HG03378 (cell line): ENCODE data around the gene VPS18.

Source experiments
- ATAC-seq: cut with Tn5 transposase; IDR thresholded peaks from one replicate; pipeline ENCODE4 v1.9.1; 2021; ENCODE audit warnings: mild to moderate bottlenecking, moderate library complexity; ENCODE audit not compliant: unreplicated experiment

Gene VPS18

DNA sequence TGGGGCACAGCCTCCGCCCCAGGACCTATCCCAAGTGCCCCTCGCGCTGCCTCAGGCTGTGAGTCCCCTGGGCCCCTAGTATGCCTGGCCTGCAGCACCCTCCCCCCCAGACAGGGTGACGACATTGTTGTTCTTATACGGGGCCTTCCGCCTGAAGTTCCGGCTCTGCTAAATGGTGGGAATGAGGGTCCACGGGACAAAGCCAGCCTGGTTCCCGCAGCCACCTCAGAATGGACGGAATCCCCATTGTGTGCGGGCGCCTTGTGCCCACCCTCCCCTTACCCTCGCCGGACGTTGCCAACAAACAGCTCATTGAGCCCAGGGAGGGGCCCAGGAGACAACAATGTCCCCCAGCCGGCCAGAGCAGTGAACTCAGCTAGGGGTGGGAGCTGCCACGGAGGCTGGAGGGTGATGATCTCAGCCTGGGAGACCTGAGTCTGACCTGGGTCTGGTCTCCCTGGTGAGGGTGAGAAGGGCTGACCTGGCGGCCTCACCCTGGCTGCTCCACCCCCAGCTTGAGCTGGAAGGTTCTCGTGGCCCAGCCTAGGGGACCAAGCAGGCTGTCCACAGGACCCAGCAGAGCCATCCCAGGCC lies 24.6 kb downstream of the VPS18 start:
- no peak for ATAC-seq

DNA sequence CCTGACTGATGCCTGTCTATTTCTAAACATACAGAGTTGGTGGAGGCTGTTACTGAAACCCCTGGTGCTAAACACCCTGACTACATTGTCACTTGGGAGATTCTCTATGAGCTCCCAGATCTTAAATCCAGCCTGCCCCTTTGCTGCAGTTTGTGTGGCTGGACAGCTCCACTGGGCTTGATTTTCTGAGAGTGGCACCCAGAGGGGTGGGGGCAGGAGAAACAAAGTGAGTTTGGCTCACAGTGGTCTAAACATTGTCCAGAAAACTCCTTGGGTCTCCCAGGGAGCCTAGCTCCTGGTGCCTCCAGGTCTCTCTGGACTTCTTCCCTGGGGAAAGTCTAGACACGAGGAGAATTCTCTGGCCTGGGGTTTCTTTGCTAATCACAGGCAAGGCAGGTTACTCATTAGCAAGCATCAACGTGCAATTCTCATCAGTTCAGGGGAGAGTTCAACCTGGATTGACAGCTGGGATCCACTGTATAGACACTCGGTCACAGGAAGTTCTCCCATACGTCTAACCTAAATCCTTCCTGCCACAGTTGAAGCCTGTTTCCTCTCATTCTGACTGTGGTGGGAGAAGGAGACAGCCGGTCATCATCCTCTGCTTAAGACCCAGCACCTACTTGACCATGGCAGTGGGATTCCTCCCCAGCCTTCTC lies 27.8 kb downstream of the VPS18 start:
- no peak for ATAC-seq

DNA sequence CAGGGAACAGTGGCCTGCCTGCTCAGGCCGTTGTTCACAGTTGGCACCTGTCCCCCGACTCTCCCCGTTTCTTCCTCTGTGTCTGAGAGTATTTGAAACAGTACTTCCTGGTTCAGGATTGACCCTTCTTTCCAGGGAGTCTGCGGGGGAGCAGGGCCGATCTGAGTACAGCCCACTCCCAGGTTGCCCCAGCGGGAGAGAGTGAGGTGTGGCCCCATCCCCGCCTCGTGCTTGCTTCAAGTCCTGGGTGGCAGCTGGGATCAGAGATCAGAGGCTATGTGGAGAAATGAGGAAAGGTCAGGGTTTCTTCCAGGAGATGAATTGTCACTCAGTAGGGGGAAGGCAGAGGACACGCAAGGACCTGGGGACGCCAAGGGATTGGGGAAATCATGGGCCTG lies 28.4 kb downstream of the VPS18 start:
- ATAC-seq, result no peak

DNA sequence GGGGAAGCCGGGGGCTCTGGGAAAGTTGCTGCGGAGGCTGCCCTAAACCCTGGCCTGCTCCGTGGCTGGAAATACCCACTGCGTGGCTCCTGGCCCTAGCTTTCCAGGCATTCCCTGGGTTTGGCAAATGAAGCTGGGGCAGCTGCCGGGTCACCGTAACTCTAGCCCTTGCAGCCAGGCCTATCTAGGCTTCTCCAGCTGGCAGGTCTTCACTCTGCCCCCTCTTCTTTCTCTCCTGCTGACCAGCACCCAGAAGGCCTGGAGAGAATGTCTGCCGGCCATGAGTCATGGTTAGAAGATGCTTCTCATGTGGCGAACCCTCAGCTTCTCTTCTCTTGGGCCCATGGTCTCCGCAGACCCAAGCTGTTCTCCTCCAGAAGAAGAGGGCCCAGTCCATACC lies 29.3 kb downstream of the VPS18 start:
- ATAC-seq, result no peak

DNA sequence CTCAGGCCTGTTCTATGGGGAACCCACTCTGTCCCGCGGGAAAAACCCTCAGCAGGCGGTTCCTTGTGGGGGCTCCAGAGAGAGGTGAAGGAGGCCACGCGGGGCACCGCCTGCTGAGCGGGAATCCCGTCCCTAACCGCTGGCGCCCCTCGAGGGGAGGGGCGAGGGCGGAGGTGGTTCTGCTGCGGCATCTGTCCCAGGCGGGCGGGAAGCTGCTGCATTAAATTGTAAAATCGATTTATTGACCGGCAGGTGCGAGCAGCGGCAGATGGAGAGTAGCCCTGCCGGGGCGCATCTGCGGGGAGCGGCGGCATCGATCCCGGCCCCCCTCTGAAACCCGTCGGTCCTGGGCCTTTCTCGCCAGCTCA lies 31.2 kb downstream of the VPS18 start:
- no peak for ATAC-seq

DNA sequence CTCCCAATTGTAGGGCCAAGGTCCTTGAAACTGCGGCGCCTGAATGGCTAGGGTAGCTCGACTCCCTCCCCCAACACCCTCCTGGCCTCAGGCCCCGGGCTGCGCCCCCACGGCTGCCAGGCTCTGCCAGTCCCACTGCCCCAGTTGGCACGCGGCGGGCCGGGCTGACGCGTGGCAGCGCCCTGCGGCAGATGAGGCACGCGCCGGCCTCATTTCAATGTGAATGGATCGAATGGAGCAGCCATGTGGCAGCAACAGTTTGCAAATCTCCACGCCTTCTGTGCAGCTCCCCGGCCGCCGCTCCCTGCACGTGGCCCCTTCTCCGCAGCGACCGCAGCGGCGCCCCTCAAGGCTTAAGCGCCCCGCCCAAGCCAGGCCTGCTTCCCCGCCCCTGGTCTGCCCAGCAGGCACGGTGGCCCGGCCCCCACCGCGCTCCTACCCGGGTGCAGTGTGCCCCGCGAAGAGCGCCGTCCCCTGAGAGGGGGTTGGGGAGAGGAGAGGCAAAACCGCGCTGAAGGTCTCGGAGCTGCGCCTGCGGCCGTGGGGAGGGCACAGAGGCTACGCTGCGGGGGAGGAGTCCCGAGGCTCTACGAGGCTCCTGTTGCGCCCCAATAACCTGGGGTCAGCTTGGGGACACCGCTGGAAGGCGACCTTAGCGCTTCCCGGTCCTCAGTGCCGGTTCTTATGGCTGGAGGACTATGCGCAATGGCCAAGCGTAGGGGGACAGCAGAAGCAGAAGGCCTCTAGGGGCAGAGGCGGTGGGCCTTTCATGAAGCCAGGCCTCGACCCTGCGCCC lies 31.8 kb downstream of the VPS18 start:
- ATAC-seq, result no peak

DNA sequence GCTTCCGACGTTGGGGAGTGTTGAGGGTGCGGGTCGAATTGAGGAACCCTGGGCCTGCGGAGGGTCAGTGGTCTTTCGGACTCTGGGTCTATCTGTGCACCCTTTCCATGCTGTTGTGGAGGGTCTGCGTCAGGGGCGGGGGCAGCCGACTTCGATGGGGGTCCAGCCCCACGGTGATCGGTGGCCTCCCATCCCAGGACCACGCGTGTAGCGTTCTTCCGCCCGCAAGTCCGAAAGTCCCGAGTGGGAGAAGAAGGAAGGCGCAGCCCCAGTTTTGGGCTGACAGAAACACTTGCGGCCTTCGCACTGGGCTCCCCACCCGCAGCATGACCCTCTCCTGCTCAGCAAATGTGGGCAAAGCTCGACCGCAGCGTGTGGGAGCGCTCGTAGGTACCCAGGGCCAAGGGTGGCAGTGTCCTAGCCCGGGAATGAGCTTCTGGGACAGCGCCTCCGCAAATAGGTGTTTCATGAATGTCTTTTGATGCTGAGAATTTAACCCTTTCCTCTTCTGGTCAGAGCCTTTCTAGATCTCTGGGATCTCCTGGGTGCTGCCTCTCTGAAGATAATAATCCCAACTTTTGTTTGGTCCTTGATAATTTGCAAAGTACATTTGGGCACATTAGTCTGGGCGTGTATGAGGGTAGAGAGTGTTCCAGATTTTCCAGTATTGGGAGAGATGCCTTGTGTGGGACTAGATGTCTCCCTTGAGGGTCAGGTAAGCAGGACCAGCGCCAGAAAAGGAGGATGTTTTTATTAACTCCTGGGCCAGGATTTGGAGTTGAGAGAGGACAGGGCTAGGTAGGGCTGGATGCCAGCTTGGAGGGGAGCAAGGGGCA lies 32.6 kb downstream of the VPS18 start:
- ATAC-seq, result no peak

DNA sequence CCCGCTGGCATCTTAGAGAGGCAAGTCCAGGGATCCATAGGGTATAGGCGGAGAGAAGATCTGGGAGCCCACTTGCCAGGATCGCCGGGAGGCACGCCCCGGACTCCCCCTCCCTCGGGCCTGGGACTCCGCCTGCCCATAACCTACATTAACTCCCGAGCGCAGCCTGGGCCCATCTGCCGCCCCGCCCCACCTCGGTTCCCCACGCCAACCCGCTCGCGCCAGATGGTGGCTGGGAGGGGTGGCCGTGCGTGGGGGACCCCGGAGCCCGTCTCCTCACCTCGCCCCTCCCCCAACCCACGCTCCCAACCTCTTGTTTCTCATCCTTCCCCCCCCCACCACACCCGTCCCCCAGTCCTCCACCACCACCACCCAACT lies 33.2 kb downstream of the VPS18 start:
- ATAC-seq, result no peak

DNA sequence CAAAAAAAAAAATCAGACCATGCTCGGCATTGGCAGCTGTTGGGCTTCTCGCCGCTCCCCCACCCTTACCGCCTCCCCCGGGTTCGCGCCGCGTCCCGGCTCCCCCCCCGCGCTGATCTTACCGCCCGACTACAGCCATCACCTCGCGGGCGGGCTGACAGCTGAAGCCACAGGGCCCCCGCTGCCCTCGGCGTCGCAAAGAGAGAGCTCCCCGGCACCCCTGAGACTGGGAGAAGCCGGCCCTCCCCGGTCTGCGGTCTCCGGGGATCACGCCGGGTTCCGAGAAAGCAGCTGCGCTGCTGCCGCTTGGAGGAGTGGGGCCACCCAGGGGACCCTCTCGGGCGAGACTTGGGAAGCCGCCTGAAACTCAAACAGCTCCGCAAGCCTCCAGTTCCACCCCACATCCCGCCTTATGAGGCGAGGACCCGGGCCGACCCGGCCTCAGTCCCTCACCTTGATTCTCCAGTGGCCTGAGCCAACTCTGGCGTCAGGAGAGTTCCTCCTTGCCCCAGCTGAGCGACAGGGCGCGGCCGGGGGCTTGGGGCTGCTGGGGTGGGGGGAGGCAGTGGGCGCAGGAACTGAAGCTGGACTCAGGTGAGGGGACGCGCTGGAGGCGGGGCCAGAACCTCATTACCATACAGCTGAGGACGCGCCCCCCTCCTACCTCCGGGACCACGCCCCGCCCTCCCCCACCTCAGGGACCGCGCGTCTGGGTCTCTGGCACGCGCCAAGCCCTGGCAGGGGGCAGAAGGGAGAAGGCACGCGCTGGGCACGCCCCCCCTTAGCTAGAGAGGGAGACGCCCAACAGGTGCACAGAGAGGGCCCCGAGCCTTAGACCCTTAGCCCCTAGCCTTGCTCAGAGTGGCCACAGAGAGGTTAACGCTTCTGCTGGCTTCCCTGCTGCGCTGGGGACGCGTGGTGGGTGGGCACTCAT lies 33.9 kb downstream of the VPS18 start:
- ATAC-seq, result no peak

DNA sequence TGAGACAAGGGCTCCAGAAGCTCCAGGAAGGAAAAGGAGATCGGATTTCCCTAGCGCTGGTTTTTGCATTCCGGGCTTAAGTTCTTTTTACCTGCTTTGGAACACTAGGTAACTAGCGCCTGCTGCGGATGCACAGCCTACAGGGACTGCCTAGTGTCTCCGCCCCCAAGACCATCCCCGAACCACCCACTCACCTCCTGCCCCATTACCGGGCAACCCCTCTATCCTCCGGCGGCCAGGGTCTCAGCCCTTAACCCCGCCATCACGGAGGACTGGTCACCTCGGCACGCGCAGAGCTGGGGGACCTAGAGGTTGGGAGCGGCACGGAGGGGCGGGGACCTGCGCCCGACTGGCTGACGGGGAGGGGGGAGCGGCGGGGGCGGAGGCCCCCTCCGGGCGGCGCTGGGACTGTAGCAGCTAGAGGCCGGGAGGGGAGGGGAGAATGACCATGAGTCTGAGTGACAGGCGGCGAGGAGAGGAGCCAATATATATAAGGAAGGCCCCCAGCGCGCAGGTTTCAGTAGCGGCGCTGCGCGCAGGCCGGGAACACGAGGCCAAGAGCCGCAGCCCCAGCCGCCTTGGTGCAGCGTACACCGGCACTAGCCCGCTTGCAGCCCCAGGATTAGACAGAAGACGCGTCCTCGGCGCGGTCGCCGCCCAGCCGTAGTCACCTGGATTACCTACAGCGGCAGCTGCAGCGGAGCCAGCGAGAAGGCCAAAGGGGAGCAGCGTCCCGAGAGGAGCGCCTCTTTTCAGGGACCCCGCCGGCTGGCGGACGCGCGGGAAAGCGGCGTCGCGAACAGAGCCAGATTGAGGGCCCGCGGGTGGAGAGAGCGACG lies 34.8 kb downstream of the VPS18 start, which contains the start of gene DLL4:
TSS of gene DLL4 (plus strand) at position 520 of the 839 bp plus-strand sequence. CDS start 329 bp downstream, outside the sequence.
- no peak for ATAC-seq

DNA sequence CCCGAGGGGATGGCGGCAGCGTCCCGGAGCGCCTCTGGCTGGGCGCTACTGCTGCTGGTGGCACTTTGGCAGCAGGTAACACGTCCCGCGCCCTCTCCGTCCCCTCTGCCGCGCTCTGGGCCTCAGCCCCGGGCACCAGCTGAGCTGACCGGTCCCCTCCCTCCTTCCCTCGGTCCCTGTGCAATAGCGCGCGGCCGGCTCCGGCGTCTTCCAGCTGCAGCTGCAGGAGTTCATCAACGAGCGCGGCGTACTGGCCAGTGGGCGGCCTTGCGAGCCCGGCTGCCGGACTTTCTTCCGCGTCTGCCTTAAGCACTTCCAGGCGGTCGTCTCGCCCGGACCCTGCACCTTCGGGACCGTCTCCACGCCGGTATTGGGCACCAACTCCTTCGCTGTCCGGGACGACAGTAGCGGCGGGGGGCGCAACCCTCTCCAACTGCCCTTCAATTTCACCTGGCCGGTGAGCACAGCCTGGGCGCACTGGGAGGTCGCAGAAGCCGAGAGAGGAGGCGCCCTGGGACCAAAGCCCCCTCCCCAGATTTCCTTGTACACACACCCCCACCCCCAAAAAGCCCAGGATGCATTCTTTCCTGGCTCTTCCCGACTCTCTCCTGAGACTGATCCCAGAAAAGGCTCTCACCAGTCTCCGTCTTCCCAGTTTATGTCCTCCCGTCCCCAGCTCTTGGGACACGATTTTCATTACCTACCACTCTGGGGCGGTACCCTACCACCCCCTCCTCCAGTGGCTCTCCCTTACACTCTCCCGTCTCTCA lies 35.6 kb downstream of the VPS18 start:
- no peak for ATAC-seq

DNA sequence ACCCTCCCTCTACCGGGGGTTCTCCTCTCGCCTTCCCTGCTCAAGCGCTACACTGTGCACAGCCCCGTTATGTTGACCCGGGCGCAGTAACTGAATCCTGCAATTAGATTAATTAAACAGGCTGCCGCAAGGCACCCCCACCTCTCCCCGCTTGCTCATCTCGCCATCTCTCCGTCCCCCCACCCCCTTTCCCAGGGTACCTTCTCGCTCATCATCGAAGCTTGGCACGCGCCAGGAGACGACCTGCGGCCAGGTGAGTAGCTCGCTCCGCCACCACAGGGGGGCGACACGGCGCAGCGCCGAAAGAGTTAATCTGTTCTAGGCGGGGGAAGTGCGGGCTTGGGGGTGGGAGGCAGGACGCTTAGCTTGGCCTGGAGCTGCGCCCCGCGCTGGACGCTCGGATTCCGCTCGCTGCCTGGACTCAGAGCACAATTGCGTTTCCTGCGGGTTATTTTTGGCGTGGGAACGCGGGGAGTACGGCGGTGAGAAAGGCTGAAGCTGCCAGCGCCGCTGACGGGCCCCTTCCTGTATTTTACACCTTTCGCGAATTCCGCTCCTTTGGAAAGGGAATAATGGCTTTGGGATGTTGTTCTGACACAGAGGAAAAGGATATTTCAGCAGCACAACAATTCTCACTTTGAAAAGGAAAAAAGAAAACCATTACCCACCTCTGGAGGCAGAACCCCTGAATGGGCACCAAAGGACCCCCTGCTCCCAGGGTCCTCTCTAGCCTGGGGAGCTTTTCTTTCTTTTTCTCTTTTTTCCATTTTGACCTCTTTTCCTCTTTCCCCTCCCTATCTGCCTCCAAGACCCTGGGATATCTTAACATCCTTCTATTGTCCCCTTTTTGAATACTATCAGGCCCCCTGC lies 36.4 kb downstream of the VPS18 start:
- no peak for ATAC-seq

DNA sequence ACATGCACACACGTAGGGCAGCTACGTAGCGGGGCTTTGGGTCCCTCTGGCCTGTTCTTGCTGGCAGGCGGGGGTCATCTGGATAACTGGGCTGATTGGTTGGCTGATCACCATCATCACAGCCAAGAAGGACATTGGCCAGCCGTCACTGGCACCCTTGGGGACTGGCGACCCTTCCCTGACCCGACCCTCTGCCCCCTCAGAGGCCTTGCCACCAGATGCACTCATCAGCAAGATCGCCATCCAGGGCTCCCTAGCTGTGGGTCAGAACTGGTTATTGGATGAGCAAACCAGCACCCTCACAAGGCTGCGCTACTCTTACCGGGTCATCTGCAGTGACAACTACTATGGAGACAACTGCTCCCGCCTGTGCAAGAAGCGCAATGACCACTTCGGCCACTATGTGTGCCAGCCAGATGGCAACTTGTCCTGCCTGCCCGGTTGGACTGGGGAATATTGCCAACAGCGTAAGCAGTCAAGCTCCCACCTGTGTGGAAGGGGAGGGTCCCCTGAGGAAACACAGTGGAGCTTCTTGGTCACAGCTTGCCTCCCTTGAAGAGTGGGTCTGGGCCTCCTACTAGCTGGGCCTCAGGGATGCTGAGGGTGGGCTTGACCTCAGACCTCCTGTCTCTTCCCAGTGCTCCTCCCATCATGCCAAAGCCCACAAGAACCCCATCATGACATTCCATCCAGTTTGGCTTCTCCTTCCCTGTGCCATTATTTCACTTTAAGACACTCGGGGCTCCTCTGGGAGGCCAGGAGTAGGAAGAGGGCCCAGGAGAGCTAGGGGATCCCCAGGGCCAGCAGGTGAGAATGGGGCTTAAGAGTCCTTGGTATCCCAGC lies 37.3 kb downstream of the VPS18 start:
- ATAC-seq, result no peak

DNA sequence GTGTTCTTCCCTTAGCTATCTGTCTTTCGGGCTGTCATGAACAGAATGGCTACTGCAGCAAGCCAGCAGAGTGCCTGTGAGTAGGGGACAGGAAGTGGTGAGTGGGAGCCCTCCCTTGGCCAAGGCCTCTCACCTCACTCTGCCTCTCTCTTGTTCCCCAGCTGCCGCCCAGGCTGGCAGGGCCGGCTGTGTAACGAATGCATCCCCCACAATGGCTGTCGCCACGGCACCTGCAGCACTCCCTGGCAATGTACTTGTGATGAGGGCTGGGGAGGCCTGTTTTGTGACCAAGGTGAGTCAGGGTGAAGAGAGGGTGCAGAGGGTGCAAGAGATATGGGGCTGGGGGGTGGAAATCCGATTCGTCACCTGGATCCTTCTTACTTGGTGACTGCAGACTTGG lies 37.9 kb downstream of the VPS18 start:
- ATAC-seq, result no peak

DNA sequence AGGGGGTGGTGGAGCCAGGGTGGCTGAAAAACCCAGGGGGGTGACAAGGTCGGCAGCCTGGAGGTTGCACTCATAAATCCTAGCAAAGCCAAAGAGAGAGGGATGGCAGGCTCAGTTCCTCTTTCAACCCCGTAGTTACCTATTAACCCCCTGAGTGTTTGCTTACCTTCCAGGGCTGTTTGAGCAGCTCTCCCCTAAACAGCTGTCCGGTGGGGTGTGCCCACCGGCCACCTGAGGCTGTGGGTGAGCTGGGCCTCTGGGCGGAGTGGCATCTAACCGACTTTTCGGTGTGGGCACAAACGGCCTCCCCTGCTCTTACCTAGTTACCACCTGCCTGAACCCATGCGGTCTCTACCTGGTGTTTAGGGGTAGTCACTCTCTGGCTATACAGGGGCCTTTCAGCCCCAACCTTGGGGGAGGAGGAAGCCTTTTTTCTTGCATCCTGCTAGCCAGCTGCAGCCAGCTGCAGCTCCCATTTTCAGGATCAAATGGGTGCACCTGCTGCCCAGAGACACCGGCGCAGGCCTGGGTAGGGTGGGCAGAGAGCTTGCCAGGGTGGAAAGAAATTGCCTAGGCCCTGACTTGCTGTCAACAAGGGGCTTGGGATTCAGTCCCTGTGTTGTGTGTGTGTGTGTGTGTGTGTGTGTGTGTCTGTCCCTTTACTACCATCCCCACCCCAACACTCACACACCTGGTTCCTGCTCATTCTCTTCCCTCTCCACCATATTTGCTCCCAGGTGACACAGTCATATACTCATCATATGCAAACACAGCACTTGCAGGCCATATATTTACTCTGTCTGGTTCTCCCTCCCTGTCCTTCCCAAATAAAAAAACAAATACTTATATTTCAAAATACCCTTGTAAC lies 38.6 kb downstream of the VPS18 start:
- no peak for ATAC-seq

DNA sequence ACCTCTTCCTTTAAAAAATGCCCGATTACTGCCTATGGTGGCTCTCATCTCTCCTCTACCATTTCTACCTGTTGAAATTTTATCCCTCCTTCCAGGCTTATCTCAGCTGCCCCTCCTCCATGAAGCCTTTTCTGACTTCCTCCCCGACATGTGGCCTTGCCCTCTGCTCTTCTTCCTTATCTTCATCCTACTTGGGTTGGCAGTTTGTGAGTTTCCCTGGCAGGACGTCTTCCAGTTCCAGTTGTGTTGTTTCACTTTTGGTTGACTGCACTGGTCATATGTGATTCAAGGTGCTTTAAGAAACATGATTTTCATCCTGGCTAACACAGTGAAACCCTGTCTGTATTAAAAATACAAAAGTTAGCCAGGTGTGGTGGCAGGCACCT lies 39.3 kb downstream of the VPS18 start:
- no peak for ATAC-seq
